OCI-LY3 (cell line): ENCODE measurements around the gene AGTR1.

ENCODE experiments used
- H2AFZ ChIP-seq: fragments of 200-600, 300-600 bp; shearing (Covaris generic); 2 replicates; pipeline ENCODE4 v1.6.0; 2014; ENCODE audit warnings: antibody characterized with exemption, low read depth, low read length
- H3K27ac ChIP-seq: fragments of 200-600, 300-600 bp; sonication (generic); 2 replicates; pipeline ENCODE4 v1.5.1; 2014; ENCODE audit warnings: mild to moderate bottlenecking, low read length, moderate library complexity, mixed read lengths
- H3K27me3 ChIP-seq: fragments of 200-600, 300-600 bp; sonication (generic); 2 replicates; pipeline ENCODE4 v1.6.1; 2014; ENCODE audit warnings: low read depth, low read length, mixed read lengths
- H3K36me3 ChIP-seq: fragments of 200-600, 300-600 bp; sonication (generic); replicated peaks from 2 replicates; pipeline ENCODE3; 2014; ENCODE audit warnings: low read depth, low read length, mixed read lengths
- H3K4me1 ChIP-seq: fragments of 300-600, 200-600 bp; sonication (generic); 2 replicates; pipeline ENCODE4 v1.6.1; 2014; ENCODE audit warnings: low read length, mixed read lengths
- H3K4me2 ChIP-seq: fragments of 200-600, 300-600 bp; sonication (generic); 2 replicates; pipeline ENCODE4 v1.6.1; 2014; ENCODE audit warnings: low read length, mixed read lengths
- H3K4me3 ChIP-seq: fragments of 300-600, 200-600 bp; sonication (generic); 2 replicates; pipeline ENCODE4 v1.5.1; 2014; ENCODE audit warnings: antibody characterized with exemption, mild to moderate bottlenecking, low read length, moderate library complexity
- H3K79me2 ChIP-seq: fragments of 300-600, 200-600 bp; shearing (Covaris generic); 2 replicates; pipeline ENCODE4 v1.6.1; 2014; ENCODE audit warnings: mild to moderate bottlenecking, low read length, mixed read lengths
- H3K9ac ChIP-seq: fragments of 300-600, 200-600 bp; shearing (Covaris generic); 2 replicates; pipeline ENCODE4 v1.6.0; 2014; ENCODE audit warnings: mild to moderate bottlenecking, low read length, moderate library complexity
- H3K9me3 ChIP-seq: fragments of 200-600, 300-600 bp; shearing (Covaris generic); 2 replicates; pipeline ENCODE4 v1.6.1; 2014; ENCODE audit warnings: low read length, mixed read lengths; ENCODE audit not compliant: insufficient read depth
- H4K20me1 ChIP-seq: fragments of 200-600, 300-600 bp; sonication (generic); 2 replicates; pipeline ENCODE4 v1.6.1; 2016; ENCODE audit warnings: low read length, mixed read lengths; ENCODE audit not compliant: insufficient read depth
- CTCF ChIP-seq: fragments of 200-600, 300-600 bp; sonication (generic); IDR thresholded peaks from 2 replicates; pipeline ENCODE4 v1.5.1; 2014; ENCODE audit warnings: antibody characterized with exemption, low read length, low read depth

The AGTR1 gene

GRCh38 chr3:148792516-148792915 is 94.8 kb downstream of the AGTR1 start:
- no peaks in the 10 kb centered on the region for H3K27me3 ChIP-seq
- H3K4me3 ChIP-seq = no peak overlapping the region
- H3K4me1 ChIP-seq = no peaks in the 10 kb centered on the region
- H3K36me3 ChIP-seq = no peaks in the 10 kb centered on the region
- no peaks in the 10 kb centered on the region for H4K20me1 ChIP-seq
- no peaks in the 10 kb centered on the region for H3K79me2 ChIP-seq
- TF ChIP-seq CTCF = no peak
- H3K27ac ChIP-seq = no peak overlapping the region
- H3K9ac ChIP-seq = no peak overlapping the region
- no peaks in the 10 kb centered on the region for H3K9me3 ChIP-seq
- H2AFZ ChIP-seq = no peak overlapping the region
- no peak overlapping the region for H3K4me2 ChIP-seq
